ENCODE results near the gene IL15RA.
"Not testable (repeated sequence)": the region's sequence is repeated elsewhere in the genome, so short reads cannot be mapped to it uniquely, and the experiment has no call there.

Gene IL15RA

GRCh38 chr10:5968681-5969453 lies 8.5 kb downstream of the IL15RA start:
- DNase-seq = no peak

DNA sequence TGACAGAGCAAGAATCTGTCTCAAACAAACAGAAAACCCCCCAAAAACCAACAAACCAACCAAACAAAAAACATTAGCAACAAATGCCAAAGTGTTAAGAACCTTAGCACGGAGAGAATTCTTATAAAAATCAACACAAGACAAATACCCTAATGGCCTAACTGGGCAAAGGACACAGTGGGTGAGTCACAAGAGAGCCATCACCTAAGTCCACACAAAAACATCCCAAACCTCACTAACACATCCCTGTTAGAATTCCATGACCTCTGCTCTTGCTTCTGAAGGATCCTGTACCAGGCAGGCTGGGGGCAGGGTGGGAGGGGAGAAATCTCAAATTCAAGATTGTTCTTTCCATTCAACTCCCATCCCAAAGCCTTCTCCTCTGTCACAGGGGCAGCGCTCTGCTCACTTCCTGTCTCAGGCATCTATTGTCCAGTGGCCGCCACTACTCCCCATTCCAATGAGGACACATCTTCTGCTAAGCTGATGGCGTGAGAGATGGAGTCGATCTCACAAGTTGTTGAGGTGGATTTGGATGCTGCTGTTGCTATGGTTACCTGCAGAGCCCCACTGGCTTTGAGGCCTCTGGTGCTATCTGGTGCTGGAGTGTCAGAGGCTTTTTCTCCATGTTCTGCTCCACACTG lies 9.2 kb downstream of the IL15RA start:
- DNase-seq = no peak

GRCh38 chr10:5965266-5965665 lies 12.1 kb downstream of the IL15RA start:
- DNase-seq = no peak

GRCh38 chr10:5964736-5965135 lies 12.6 kb downstream of the IL15RA start:
- no peak for DNase-seq

DNA sequence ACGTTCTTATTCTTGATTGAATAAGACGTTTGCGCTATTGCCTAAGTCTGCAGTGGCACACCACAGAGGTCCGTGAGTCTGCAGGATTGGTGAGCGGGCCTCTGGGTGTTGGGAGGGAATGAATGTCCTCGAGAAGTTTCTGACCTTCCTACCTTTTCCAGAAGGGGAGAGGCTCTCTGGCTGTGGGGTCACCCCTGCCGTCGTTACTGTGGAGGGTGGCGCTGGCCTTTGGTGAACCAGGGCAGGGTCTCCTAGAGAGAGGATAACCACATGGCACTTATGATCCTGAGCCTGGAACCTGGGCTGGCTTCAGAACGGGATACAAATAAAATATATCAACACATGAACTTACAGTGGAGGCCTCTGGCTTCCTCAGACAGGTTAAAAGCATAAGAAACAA lies 13.8 kb downstream of the IL15RA start:
- no peak for DNase-seq

- no peak for DNase-seq
Measured at GRCh38 chr10:5963071-5963470, 14.3 kb downstream of the IL15RA start.

DNA sequence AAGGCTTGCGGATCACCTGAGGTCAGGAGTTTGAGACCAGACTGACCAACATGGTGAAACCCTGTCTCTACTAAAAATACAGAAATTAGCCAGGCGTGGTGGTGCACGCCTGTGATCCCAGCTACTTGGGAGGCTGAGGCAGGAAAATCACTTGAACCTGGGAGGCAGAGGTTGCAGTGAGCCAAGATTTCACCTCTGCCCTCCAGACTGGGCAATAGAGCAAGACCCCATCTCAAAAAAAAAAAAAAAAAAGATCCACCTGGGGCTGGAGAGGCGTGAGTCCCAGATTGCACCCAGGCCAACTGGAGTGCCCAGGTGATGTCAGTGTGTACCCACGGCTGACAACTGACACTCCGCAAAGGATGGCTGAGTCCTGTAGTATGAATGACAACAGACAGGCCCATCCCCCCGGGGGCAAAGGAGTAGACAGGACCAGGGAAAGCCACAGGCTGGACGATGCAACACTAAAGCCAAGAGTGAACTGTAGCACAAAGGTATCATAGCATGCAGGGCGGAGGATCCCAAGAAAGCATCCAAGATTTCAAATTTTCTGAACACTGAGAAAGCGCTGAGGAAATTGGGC lies 14.9 kb downstream of the IL15RA start:
- DNase-seq = not testable (repeated sequence)

DNA sequence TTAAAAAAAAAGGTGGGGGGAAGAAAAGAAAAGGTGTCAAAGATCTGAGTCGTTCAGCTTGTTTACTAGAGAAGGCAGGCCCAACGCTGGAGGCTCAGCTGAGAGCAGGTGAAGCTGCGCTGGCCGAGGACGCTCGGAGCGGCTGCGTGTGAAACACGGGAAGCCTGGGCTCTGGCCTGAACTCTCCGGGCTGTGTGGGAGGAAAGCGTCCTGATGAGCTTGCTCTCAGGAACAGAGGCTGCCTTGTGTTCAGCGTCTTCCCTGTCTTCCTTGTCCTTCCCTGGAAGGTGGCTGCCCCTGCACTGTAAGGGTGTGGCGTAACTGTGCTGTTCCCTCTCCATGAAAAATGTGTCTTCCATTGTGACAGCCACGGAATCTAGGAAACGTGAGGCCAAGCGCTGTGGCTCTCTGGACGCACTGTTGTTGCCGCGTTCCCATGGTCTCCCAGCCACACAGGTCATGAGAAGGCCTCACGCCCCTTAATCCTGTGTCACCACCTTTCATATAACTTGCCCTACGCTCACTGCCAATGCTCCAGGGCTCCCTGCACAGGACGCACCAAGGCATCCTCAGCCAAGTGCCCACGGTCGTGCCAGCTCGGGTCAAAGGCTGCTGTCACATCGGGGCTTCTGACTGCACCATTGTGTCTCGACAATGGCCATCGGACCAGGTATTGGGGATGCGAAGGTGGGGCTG lies 15.8 kb downstream of the IL15RA start:
- no peak for DNase-seq

DNA sequence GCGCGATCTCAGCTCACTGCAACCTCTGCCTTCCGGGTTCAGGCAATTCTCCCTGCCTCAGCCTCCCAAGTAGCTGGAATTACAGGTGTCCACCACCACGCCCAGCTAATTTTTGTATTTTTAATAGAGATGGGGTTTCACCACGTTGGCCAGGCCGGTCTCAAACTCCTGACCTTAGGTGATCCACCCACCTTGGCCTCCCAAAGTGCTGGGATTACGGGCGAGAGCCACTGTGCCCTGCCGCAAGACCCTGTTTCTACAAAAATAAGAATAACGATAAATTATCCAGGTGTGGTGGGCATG lies 16.4 kb downstream of the IL15RA start:
- not testable (repeated sequence) for DNase-seq

DNA sequence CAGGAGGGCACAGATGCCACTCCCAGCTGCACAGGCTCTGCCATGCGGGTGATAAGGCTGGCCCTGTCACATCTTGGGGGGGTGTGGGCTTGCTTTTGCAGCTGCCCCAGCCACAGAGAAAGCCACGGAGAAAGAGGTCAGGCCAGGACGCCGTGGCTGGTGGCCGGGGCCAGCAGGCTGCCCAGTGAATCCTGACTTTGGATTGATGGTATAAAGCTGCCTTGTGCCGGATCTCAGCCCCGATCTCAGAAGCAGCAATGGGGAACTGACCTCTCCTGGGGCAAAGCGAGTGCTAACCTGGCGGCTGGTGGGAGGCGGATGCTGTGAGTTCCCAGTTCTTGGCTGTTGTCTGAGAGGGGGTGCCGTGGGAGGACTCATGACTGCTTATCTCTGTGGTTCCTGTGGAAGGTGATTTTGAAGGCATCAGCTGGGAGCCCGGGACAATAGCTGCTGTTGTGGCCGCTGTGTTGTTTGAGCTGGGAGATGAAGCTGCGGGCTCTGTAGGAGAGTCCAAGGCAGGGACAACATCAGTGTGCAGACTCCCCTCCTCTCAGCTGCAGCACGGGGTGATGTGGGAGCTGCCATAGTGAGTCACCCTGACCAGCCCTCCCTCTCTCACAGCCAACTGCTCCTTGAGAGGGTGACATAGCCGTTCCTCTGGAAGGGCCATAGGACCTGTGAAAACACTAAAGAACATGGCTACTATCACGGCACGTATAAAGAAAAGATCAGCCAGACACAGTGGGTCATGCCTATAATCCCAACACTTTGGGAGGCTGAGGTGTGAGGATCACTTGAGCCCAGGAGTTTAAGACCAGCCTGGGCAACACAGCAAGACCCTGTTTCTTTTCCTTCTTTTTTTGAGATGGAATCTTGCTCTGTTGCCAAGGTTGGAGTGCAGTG lies 17.0 kb downstream of the IL15RA start:
- no peak for DNase-seq

- DNase-seq = no peak
Measured at GRCh38 chr10:5959581-5960069, 17.7 kb downstream of the IL15RA start.

DNA sequence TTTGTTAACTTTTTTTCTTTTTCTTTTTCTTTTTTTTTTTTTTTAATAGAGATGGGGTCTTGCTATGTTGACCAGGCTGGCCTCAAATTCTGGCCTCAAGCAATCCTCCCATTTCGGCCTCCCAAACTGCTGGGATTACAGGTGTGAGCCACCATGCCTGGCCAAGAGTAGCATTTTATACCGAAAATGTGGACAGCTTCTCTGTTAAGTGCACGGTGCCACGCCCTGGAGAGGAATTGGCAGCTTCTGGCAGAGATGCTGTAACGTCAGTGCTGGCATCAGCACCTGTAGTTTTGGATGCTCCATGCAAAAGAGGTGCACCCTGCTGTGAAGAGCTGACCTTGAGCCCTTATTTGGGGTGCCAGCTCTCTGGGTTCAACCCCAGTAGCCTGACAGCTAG lies 18.2 kb downstream of the IL15RA start:
- DNase-seq = no peak

DNA sequence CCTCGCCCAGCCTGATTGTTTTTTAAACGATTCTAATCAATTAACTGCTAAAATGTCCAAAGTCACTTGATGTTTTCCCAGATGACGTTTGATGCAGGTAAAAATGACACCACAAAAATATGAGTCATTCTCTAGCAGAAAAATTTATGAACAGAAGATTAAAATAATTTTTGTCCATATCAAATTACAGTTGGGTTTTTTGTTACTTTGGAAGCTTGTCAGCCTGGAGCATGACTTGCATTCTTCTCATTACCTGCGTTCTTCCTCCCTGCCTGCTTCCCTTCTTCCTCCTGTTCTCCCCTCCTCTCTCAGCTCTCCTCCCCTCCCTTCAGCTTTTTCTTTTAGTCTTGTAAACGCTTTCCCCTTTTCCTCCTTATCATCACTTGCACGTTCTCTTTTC lies 18.7 kb downstream of the IL15RA start:
- DNase-seq = no peak

DNA sequence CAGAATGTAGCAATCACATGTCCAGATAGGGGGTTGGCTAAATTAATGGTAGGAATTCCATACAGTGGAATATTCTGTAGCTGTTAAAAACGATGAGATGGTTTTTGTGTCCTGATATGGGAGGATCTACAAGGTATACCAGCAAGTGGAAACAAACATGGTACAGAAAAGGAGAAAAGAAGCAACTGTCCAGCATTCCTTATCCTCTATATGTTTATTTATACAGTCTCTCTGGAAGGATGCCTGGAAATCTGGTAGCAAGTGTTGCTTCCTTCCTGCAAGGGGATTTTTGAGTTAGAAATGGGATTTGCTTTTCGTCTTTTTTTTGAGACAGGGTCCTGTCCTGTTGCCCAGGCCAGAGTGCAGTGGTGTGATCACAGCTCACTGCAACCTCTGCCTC lies 19.3 kb downstream of the IL15RA start:
- no peak for DNase-seq

DNA sequence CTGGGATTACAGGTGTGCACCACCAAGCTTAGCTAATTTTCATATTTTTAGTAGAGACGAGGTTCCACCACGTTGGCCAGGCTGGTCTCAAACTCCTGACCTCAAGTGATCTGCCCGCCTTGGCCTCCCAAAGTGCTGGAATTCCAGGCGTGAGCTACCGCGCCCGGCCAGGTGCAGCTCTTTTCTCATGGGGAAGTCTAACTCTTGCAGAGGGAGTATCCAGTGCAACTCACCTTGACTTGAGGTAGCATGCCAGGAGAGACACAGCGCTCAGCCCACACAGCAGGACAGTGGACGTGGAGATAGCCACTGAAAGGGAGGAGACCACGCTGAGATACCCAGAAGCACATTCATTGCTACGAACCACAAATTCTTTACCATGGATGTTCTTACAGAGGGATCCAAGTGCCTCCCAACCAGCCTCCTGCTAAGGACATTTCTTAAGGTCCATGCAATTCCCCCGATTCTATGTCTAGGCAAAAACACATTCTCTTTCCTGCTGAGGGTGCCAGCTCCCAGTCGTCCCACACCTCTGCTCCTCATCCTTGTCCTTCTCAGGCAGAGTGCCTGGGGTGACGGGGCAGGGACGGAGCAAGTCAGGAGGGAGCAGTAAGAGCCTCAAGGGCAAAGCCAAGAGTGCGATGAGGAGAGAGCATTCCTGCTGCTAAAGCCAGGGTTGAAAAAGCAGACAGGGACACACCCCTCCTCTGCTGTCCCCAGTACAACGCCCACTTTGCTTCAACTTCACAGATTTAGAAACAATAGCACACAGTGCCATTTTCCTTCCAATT lies 21.0 kb downstream of the IL15RA start:
- DNase-seq = no peak

- no peak for DNase-seq
Measured at GRCh38 chr10:5953676-5954075, 23.7 kb downstream of the IL15RA start.

- no peak for DNase-seq
Measured at GRCh38 chr10:5952731-5953385, 24.5 kb downstream of the IL15RA start.

DNA sequence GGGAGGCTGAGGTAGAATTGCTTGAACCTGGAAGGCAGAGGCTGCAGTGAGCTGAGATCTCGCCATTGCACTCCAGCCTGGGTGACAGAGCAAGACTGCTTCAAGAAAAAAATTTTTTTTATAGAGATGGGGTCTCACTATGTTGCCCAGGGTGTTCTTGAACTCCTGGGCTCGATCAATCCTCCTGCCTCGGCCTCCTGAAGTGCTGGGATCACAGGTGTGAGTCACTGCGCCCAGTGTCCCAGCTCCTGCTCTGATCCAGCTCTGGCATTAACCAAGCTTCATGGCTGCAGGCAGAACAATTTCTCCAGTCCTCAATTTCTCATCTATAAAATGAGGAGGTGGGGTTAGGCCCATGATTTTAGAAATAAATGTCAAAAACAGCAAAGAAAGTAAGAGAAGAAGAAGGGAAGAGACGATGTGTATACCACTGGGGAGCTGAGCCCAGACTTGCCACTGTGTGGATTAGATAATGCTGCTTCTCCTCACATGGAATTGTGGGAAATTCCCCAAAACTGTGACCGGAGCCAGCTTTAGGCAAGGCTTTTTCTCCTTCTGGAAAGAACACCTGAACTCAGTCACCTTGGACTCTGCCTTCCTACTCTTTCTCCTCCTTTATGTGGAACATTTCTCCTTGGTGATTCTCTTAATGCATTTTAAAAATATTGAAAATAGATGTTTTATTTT lies 25.5 kb downstream of the IL15RA start:
- no peak for DNase-seq

GRCh38 chr10:5951167-5951711 lies 26.1 kb downstream of the IL15RA start:
- DNase-seq = peak; percentile 2

Measured in NCI-H2029 (cell line).